AG09309 (cell line): ENCODE measurements around the gene RRP15.
"Not testable (repeated sequence)": the region's sequence is repeated elsewhere in the genome, so short reads cannot be mapped to it uniquely, and the experiment has no call there.

Source experiments
- DNase-seq: peaks from one replicate; pipeline ENCODE4 v3.0.0-alpha.2; 2010; ENCODE audit warnings: low read depth
- H3K4me3 ChIP-seq: 2 replicates; pipeline ENCODE4 v1.5.1; 2011; ENCODE audit warnings: mild to moderate bottlenecking, low read depth, low read length, moderate library complexity; ENCODE audit not compliant: control insufficient read depth
- TF ChIP-seq, protein P1 (sequence below): IDR thresholded peaks from 2 replicates; pipeline ENCODE4 v1.5.1; 2011; ENCODE audit warnings: mild to moderate bottlenecking, low read depth, low read length, inconsistent platforms; ENCODE audit not compliant: insufficient read depth, control insufficient read depth; ENCODE audit errors: missing control alignments

RRP15 gene

DNA sequence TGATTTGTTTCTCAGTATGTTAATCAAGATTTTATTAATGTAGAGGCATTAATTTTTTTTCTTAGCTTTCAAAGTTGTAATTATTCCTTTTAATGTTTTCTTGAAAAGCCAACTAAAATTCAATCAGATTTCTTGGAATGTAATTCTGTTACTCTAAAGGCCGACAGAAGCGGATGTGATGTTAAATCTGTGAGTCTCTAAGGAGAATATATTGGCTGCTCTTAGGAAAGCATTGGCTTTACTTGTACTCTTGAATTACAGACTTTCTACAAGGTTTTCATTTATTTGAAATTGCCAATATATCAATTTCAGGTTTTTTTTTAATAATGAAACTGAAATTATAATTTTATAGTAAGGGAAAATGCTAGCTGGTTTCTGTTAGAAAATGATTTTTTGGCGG is 29.2 kb downstream of the RRP15 start:
- TF ChIP-seq, protein P1, sequence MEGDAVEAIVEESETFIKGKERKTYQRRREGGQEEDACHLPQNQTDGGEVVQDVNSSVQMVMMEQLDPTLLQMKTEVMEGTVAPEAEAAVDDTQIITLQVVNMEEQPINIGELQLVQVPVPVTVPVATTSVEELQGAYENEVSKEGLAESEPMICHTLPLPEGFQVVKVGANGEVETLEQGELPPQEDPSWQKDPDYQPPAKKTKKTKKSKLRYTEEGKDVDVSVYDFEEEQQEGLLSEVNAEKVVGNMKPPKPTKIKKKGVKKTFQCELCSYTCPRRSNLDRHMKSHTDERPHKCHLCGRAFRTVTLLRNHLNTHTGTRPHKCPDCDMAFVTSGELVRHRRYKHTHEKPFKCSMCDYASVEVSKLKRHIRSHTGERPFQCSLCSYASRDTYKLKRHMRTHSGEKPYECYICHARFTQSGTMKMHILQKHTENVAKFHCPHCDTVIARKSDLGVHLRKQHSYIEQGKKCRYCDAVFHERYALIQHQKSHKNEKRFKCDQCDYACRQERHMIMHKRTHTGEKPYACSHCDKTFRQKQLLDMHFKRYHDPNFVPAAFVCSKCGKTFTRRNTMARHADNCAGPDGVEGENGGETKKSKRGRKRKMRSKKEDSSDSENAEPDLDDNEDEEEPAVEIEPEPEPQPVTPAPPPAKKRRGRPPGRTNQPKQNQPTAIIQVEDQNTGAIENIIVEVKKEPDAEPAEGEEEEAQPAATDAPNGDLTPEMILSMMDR, result no peak
- no peak for DNase-seq
- H3K4me3 ChIP-seq, result no peak overlapping the region

DNA sequence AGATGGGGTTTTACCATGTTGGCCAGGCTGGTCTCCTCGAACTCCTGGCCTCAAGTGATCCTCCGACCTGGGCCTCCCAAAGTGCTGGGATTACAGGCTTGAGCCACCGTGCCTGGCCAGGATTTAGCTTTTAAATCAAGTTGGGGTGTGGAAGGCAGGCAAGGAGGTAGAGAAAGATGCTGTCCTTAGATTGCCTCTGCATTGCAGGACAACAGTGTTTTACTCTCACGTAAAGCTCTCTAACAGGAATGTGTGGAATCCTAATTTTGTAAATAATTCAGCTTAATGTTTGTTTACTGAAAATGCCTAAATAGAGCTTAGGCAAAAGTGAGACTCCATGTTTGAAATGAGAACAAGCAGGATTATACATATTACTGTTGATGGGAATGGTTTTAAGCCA is 30.5 kb downstream of the RRP15 start:
- DNase-seq, result no peak
- TF ChIP-seq, protein P1, result no peak
- no peak overlapping the region for H3K4me3 ChIP-seq

DNA sequence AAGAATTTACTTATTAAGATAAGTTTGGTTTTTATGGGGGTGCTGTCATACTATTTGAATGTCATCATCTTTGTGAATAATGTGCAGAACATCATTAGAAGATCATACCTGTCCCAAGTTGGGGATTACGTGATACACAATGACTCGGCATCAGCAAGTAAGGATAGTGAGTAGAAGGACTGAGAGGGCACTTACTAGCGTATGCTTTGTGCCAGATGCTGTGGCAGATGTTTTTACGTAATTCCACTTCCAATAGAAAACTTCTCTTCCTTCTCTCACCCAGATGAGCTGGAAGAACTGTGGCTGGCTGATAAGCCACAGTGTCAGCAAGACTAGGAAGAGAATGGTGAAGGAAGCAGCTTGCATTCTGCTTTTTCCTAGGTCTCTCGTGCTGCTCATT is 32.0 kb downstream of the RRP15 start:
- DNase-seq, result no peak
- TF ChIP-seq, protein P1, result no peak
- no peak overlapping the region for H3K4me3 ChIP-seq

DNA sequence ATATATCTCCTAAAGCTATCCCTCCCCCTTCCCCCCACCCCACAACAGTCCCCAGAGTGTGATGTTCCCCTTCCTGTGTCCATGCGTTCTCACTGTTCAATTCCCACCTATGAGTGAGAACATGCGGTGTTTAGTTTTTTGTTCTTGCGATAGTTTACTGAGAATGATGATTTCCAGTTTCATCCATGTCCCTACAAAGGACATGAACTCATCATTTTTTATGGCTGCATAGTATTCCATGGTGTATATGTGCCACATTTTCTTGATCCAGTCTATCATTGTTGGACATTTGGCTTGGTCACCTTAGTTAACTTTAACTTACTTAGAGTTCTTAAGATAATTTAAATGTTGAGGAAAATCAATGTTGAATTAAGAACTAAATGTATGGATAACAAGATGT is 35.1 kb downstream of the RRP15 start:
- DNase-seq, H3K4me3 ChIP-seq: not testable (repeated sequence)

DNA sequence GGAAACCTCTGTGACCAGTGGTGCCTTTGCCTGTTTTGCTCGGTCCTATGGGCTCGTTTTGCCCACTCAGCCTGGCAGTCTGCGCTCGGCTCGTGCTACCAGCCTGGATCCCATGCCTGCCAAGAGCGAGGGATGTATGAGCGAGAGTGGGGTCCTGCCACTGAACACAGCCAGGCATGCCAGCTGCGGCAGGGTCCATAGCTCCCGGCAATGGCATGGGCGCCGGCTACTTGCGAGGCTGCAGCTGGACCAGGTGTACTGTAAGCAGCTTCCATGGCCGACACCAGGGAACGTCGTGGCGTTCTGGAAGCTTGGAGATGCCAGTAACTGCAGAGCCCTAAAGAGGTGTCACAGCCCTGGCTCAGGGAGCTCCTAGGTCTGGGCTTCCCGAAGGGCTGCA is 37.7 kb downstream of the RRP15 start:
- DNase-seq, result no peak
- no peak overlapping the region for H3K4me3 ChIP-seq
- TF ChIP-seq, protein P1, result no peak

DNA sequence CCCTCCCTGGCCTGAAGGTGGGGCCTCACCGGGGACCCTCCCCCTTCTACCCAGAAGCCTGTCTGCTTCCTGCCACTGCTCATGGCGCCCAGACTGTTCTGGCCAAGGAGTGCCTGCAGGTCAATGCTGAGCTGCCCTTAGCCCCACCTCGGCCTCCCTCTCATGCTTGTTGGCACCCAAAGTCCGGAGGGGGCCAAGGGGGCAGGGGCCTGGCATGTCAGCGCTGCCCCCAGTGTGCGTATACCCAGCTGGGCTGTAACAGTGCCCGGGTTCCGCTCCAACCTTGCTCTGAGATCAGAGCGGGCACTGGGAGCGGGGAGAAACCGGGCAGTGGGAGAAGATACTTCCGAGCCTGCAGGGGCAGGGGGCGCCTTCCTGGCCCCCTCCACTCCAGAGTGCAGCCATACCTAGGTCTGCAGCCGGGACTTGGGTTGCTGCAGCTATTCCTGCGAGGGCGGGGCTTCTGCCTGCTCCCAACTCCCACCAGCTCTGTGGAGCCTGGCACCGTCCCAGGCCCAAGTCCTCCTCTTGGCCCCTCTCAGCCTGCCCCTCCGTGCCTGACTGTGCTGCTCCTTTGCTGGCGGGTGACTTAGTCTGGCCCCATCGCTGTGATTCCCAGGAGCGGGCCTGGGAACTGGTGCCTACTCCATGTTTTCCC is 38.6 kb downstream of the RRP15 start:
- no peak for DNase-seq
- no peak overlapping the region for H3K4me3 ChIP-seq
- TF ChIP-seq, protein P1, result no peak

DNA sequence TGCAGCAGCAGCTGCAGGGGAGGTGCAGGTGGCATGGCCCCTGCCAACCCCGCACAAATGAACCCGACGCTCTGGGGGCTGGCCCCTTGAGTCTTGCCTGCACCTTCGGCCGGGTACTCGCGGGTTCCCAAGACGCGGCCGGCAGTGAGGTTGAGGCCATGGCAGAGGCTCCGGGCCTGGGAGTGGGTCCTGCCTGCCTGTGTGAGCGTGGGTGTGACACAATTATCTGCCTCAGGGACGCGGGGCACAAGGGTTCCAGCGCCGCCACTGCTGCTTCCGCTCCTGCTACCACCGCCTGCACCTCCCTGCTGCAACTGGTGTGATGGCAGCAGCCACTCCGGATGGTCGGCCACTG is 39.1 kb downstream of the RRP15 start:
- TF ChIP-seq, protein P1, result no peak
- no peak overlapping the region for H3K4me3 ChIP-seq
- no peak for DNase-seq
